ENCODE results near the gene HAO2.

The HAO2 gene

DNA sequence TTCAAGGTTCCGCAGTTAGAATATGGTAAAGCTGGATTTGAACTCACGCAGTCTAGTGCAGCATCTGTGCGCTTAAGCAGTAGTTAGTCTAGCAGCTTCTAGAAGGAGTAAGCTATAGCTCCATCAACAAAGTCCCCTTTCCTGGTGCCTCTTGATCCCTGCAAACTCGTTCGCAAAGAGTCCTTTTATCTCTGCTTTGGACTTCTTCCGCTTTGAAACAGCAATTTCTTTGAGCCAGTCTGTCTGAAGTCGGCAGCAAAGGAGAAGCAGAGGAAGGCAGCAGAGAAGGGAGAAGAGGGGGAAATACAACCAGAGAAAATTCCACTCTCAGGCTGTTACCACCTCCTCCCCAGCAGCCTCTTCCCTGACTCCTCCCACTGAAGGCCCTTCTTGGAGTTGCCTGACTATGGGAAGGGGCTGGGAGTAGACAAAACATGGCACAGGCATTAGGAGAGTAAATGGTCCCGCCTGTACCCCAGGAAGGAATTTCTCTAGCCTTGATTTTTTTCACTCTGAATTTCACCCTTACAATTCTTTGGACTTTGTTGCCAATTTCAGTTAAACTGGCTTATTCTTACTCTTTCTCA, 72.2 kb downstream of the HAO2 start:
- no peak for DNase-seq

DNA sequence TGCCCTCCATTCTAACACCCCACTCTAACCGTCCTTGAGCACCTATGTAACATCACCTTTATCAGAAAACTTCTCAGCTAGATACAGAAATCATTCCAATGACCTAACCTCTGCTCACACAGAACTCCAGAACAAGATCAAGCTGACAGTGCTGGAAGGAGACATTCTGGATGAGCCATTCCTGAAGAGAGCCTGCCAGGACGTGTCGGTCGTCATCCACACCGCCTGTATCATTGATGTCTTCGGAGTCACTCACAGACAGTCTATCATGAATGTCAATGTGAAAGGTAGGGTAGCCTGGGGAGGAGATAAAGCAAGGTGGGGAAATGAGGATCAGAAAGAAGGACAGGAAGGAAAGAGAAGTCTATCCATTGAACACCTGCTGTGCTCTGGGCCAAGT, 74.2 kb downstream of the HAO2 start:
- no peak for DNase-seq
